H9 (cell line): ENCODE data around the gene ZNF521. TPM values are rescaled to one million over a fixed set of nuclear protein-coding genes. Genes with fewer than 3 reads are reported as not detected.

Experiments
- DNase-seq: peaks from one replicate; pipeline ENCODE4 v3.0.0-alpha.2; 2017
- H2AFZ ChIP-seq: one replicate; pipeline ENCODE4 v1.6.1; 2013; ENCODE audit warnings: mild to moderate bottlenecking, low read length, control low read depth, moderate library complexity
- H2AK5ac ChIP-seq: 2 replicates; pipeline ENCODE4 v1.6.1; 2013; ENCODE audit warnings: low read length, control low read depth, mixed read lengths; ENCODE audit not compliant: insufficient read length
- H2BK120ac ChIP-seq: one replicate; pipeline ENCODE4 v1.6.1; 2013; ENCODE audit warnings: low read depth, mild to moderate bottlenecking, low read length, control low read depth, inconsistent platforms; ENCODE audit not compliant: poor library complexity, severe bottlenecking
- H2BK12ac ChIP-seq: 2 replicates; pipeline ENCODE4 v1.6.1; 2013; ENCODE audit warnings: low read length, control low read depth, mixed read lengths, low read depth; ENCODE audit not compliant: insufficient read length
- H2BK15ac ChIP-seq: 2 replicates; pipeline ENCODE4 v1.6.1; 2013; ENCODE audit warnings: low read depth, low read length, control low read depth
- H2BK20ac ChIP-seq: one replicate; pipeline ENCODE4 v1.6.1; 2013; ENCODE audit warnings: low read depth, mild to moderate bottlenecking, low read length, control low read depth, inconsistent platforms; ENCODE audit not compliant: poor library complexity, severe bottlenecking
- H2BK5ac ChIP-seq: 2 replicates; pipeline ENCODE4 v1.6.1; 2013; ENCODE audit warnings: low read length, control low read depth, mixed read lengths; ENCODE audit not compliant: insufficient read length
- H3K14ac ChIP-seq: 2 replicates; pipeline ENCODE4 v1.6.1; 2013; ENCODE audit warnings: low read length, control low read depth; ENCODE audit not compliant: insufficient read depth
- H3K18ac ChIP-seq: 2 replicates; pipeline ENCODE4 v1.6.1; 2013; ENCODE audit warnings: low read depth, mild to moderate bottlenecking, mixed read lengths, low read length, control low read depth; ENCODE audit not compliant: insufficient read length
- H3K23ac ChIP-seq: 2 replicates; pipeline ENCODE4 v1.6.1; 2013; ENCODE audit warnings: low read length, control low read depth, mixed read lengths, low read depth; ENCODE audit not compliant: insufficient read length
- H3K23me2 ChIP-seq: 2 replicates; pipeline ENCODE4 v1.6.1; 2013; ENCODE audit warnings: low read depth, mild to moderate bottlenecking, mixed read lengths, low read length, control low read depth; ENCODE audit not compliant: insufficient read length, poor library complexity, severe bottlenecking
- H3K27ac ChIP-seq: 2 replicates; pipeline ENCODE4 v1.5.1; 2013; ENCODE audit warnings: low read length, control low read depth, mixed read lengths, low read depth; ENCODE audit not compliant: insufficient read length
- H3K27me3 ChIP-seq: 2 replicates; pipeline ENCODE4 v1.6.1; 2013; ENCODE audit warnings: low read length, control low read depth, inconsistent platforms; ENCODE audit not compliant: insufficient read depth
- H3K4ac ChIP-seq: 2 replicates; pipeline ENCODE4 v1.6.1; 2013; ENCODE audit warnings: low read depth, mild to moderate bottlenecking, control low read depth, inconsistent platforms, low read length, moderate library complexity
- H3K4me1 ChIP-seq: 2 replicates; pipeline ENCODE4 v1.6.1; 2013; ENCODE audit warnings: low read length, control low read depth, inconsistent platforms; ENCODE audit not compliant: insufficient read depth
- H3K4me2 ChIP-seq: 2 replicates; pipeline ENCODE4 v1.6.1; 2013; ENCODE audit warnings: low read length, control low read depth, mixed read lengths; ENCODE audit not compliant: insufficient read length, insufficient read depth
- H3K56ac ChIP-seq: 2 replicates; pipeline ENCODE4 v1.6.1; 2013; ENCODE audit warnings: low read depth, mild to moderate bottlenecking, mixed read lengths, low read length, control low read depth; ENCODE audit not compliant: insufficient read length
- H3K79me1 ChIP-seq: 2 replicates; pipeline ENCODE4 v1.6.1; 2013; ENCODE audit warnings: low read depth, mild to moderate bottlenecking, moderate library complexity, low read length, control low read depth, inconsistent platforms; ENCODE audit not compliant: insufficient read depth, poor library complexity, severe bottlenecking
- H3K79me2 ChIP-seq: 2 replicates; pipeline ENCODE4 v1.6.1; 2013; ENCODE audit warnings: low read length, control low read depth, inconsistent platforms; ENCODE audit not compliant: insufficient read depth
- H3K9ac ChIP-seq: 2 replicates; pipeline ENCODE4 v1.6.1; 2013; ENCODE audit warnings: low read length, control low read depth, mixed read lengths; ENCODE audit not compliant: insufficient read length; ENCODE audit errors: extremely low read depth
- H3K9me3 ChIP-seq: one replicate; pipeline ENCODE4 v1.6.1; 2013; ENCODE audit warnings: low read depth, low read length, inconsistent platforms; ENCODE audit not compliant: control insufficient read depth
- H3T11ph ChIP-seq: one replicate; pipeline ENCODE4 v1.6.1; 2013; ENCODE audit warnings: mild to moderate bottlenecking, low read length, control low read depth, inconsistent platforms
- H4K20me1 ChIP-seq: one replicate; pipeline ENCODE4 v1.6.1; 2013; ENCODE audit not compliant: control insufficient read depth, insufficient read length, insufficient read depth
- H4K5ac ChIP-seq: 2 replicates; pipeline ENCODE4 v1.6.1; 2013; ENCODE audit warnings: low read depth, mild to moderate bottlenecking, mixed read lengths, low read length, control low read depth; ENCODE audit not compliant: insufficient read length
- H4K8ac ChIP-seq: replicated peaks from 2 replicates; pipeline ENCODE4 v1.6.1; 2013; ENCODE audit warnings: low read length, control low read depth, mixed read lengths, low read depth; ENCODE audit not compliant: insufficient read length
- H4K91ac ChIP-seq: 2 replicates; pipeline ENCODE4 v1.6.1; 2013; ENCODE audit warnings: low read depth, mild to moderate bottlenecking, moderate library complexity, mixed read lengths, low read length, control low read depth; ENCODE audit not compliant: insufficient read length
- H3K27ac Mint-ChIP-seq, 3 experiments: 2 replicates in 2 of 3; 3 replicates in 1 of 3; pipeline ENCODE4 v1.8.0; 2020 to 2021; ENCODE audit warnings: mixed read lengths in 3 of 3, mild to moderate bottlenecking in 1 of 3, moderate library complexity in 1 of 3
- H3K27me3 Mint-ChIP-seq: 2 replicates; pipeline ENCODE4 v1.8.0; 2021; ENCODE audit warnings: low read depth, mild to moderate bottlenecking, moderate library complexity, mixed read lengths
- H3K36me3 Mint-ChIP-seq, 3 experiments: 2 replicates in 2 of 3; 3 replicates in 1 of 3; pipeline ENCODE4 v1.8.0; 2020 to 2021; ENCODE audit warnings: low read depth in 3 of 3, mixed read lengths in 3 of 3; ENCODE audit not compliant: insufficient read depth in 1 of 3
- H3K4me1 Mint-ChIP-seq, 2 experiments: 2 replicates each; pipeline ENCODE4 v1.8.0; 2020; ENCODE audit warnings: mixed read lengths in 2 of 2
- H3K4me3 Mint-ChIP-seq, 2 experiments: 2 replicates in 1 of 2; 3 replicates in 1 of 2; pipeline ENCODE4 v1.8.0; 2020 to 2021; ENCODE audit warnings: mild to moderate bottlenecking in 2 of 2, mixed read lengths in 2 of 2, moderate library complexity in 1 of 2
- H3K9me3 Mint-ChIP-seq, 2 experiments: 2 replicates in 1 of 2; 3 replicates in 1 of 2; pipeline ENCODE4 v1.8.0; 2020; ENCODE audit warnings: mild to moderate bottlenecking in 2 of 2, mixed read lengths in 2 of 2, moderate library complexity in 1 of 2
- WGBS: extraction: QIAGEN DNeasy Blood & Tissue Kit; methylation state at CpG from one replicate; pipeline ENCODE4 v1.1.7; 2013; ENCODE audit warnings: missing lambda C conversion rate, low lambda C conversion rate, mixed read lengths; ENCODE audit not compliant: insufficient read length; ENCODE audit errors: extremely low coverage; 5-methylcytosine and 5-hydroxymethylcytosine counted together
- total RNA-seq: library from RNA; stranded (reverse); gene quantifications from 2 replicates; pipeline ENCODE4 v1.2.1, GENCODE V29; 2021
- TF ChIP-seq, protein P1 (sequence below): fragments of 200-600 bp; sonication (generic); conservative IDR thresholded peaks from 3 replicates; pipeline ENCODE4 v1.8.0; 2021; ENCODE audit warnings: antibody characterized with exemption, mild to moderate bottlenecking

Gene ZNF521
- total RNA-seq, 1 experiment from 2014 or later, result 3.3 TPM

DNA sequence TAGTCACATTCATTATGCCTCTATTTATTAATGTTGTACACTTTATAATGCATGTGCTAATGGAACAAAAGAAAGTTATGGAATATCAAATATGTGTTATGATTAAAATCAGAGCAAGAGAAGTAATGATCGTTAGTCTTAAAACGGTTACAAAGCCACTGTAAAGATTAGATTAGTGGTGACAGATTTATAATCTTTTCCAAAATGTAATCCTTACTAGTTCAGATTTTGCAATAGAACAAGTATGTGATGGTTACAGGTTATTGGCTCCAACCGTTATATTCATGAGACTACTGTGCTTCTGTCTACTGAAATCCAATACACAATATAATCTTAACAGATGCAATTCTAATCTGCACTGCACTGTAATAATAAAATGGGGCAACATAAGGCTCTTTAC is 180.6 kb downstream of the ZNF521 start:
- H2BK15ac ChIP-seq, result no peak overlapping the region
- H3K14ac ChIP-seq, result no peak overlapping the region
- TF ChIP-seq, protein P1, sequence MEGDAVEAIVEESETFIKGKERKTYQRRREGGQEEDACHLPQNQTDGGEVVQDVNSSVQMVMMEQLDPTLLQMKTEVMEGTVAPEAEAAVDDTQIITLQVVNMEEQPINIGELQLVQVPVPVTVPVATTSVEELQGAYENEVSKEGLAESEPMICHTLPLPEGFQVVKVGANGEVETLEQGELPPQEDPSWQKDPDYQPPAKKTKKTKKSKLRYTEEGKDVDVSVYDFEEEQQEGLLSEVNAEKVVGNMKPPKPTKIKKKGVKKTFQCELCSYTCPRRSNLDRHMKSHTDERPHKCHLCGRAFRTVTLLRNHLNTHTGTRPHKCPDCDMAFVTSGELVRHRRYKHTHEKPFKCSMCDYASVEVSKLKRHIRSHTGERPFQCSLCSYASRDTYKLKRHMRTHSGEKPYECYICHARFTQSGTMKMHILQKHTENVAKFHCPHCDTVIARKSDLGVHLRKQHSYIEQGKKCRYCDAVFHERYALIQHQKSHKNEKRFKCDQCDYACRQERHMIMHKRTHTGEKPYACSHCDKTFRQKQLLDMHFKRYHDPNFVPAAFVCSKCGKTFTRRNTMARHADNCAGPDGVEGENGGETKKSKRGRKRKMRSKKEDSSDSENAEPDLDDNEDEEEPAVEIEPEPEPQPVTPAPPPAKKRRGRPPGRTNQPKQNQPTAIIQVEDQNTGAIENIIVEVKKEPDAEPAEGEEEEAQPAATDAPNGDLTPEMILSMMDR, result no peak
- H3K18ac ChIP-seq, result no peak overlapping the region
- no peak overlapping the region for H3T11ph ChIP-seq
- H3K56ac ChIP-seq, result no peak overlapping the region
- H2AK5ac ChIP-seq, result no peak overlapping the region
- no peak overlapping the region for H3K9ac ChIP-seq
- no peak overlapping the region for H4K8ac ChIP-seq
- H2BK120ac ChIP-seq, result no peak overlapping the region
- H3K23ac ChIP-seq, result no peak overlapping the region
- H2AFZ ChIP-seq, result no peak overlapping the region
- no peak overlapping the region for H3K27ac ChIP-seq
- H2BK20ac ChIP-seq, result no peak overlapping the region
- H3K4ac ChIP-seq, result no peak overlapping the region
- H4K91ac ChIP-seq, result no peak overlapping the region
- no peaks in the 10 kb centered on the region for H4K20me1 ChIP-seq
- no peaks in the 10 kb centered on the region for H3K27me3 ChIP-seq
- H3K36me3 Mint-ChIP-seq, result no peaks in the 10 kb centered on the region
- no peak overlapping the region for H3K4me2 ChIP-seq
- H3K79me2 ChIP-seq, result no peaks in the 10 kb centered on the region
- H2BK5ac ChIP-seq, result no peak overlapping the region
- no peak overlapping the region for H3K27ac Mint-ChIP-seq
- H3K4me1 ChIP-seq, result peaks cover under 1% of the 10 kb centered on the region; the same call in 1 of the 2 replicates
- no peak overlapping the region for H3K4me3 Mint-ChIP-seq
- H3K4me1 Mint-ChIP-seq, result peaks cover 10 to 31% of the 10 kb centered on the region in 2 experiments
- H3K9me3 ChIP-seq, result no peaks in the 10 kb centered on the region
- no peaks in the 10 kb centered on the region for H3K79me1 ChIP-seq
- H3K27me3 Mint-ChIP-seq, result no peaks in the 10 kb centered on the region; the same call in 1 of the 2 replicates
- H3K9me3 Mint-ChIP-seq, result no peaks in the 10 kb centered on the region
- DNase-seq, result no peak
- no peaks in the 10 kb centered on the region for H3K23me2 ChIP-seq
- WGBS, result no CpG with 5 or more reads among the region's 3 CpGs
- no peak overlapping the region for H2BK12ac ChIP-seq
- H4K5ac ChIP-seq, result no peak overlapping the region
